K562 (cell line): ENCODE measurements around the gene KIF3A. TPM values are rescaled to one million over a fixed set of nuclear protein-coding genes. Genes with fewer than 3 reads are reported as not detected.

ENCODE experiments used
- ATAC-seq: fragments of 200-7000 bp; cut with Tn5 transposase; 3 replicates; pipeline ENCODE4 v1.9.1; 2020; ENCODE audit warnings: moderate library complexity
- BruUV-seq: library from RNA; stranded (reverse); fragments of 400-500 nt; replicated peaks from 2 replicates; lab custom pipeline; 2021; lab: Mats Ljungman, UMichigan
- CTCF ChIA-PET: fragments of 300-600 bp; formaldehyde crosslinking; extraction: SDS; loops from one replicate; lab custom pipeline; 2021; ENCODE audit warnings: low intra/inter-chr PET ratio; lab: Yijun Ruan, JAX
- POLR2A ChIA-PET: fragments of 300-600, 350-650 bp; sonication (Branson Sonifier 250); formaldehyde crosslinking; extraction: SDS; loops from one replicate; lab custom pipeline; 2021; ENCODE audit warnings: antibody characterized with exemption, inconsistent platforms; lab: Yijun Ruan, JAX
- DNase-seq, 4 experiments: peaks; one replicate each; pipeline versions ENCODE4 v3.0.0 to v3.0.0-alpha.2; 2011 to 2018; ENCODE audit warnings: low spot score in 3 of 4, mixed read lengths in 3 of 4; ENCODE audit errors: extremely low read depth in 1 of 4
- FAIRE-seq: peaks from 2 replicates; lab custom pipeline; 2011; peaks lifted over from hg19 to GRCh38; lab: Jason Lieb, UNC
- H2AFZ ChIP-seq: 2 replicates; pipeline ENCODE4 v1.6.0; 2011; ENCODE audit warnings: low read depth, low read length, control low read depth, inconsistent platforms
- H3K27ac ChIP-seq: fragments of 200-600 bp; 3 replicates; pipeline ENCODE4 v1.8.0; 2011; ENCODE audit warnings: low read depth, mild to moderate bottlenecking, control low read depth, inconsistent platforms, low read length, moderate library complexity, mixed read lengths; ENCODE audit errors: extremely low read depth
- H3K27me3 ChIP-seq, 2 experiments: fragments of 300-600 bp in 1 of 2; 2 replicates in 1 of 2; 3 replicates in 1 of 2; pipeline versions ENCODE4 v1.6.0 to v1.8.0; 2011; ENCODE audit warnings: inconsistent platforms in 2 of 2, low read length in 2 of 2, mild to moderate bottlenecking in 1 of 2, mixed read lengths in 1 of 2, moderate library complexity in 1 of 2; ENCODE audit not compliant: control insufficient read depth in 2 of 2, insufficient read depth in 2 of 2
- H3K36me3 ChIP-seq: fragments of 300-600 bp; 3 replicates; pipeline ENCODE4 v1.8.0; 2011; ENCODE audit warnings: mild to moderate bottlenecking, low read length, inconsistent platforms; ENCODE audit not compliant: control insufficient read depth, insufficient read depth
- H3K4me1 ChIP-seq, 2 experiments: fragments of 200-600 bp in 1 of 2; replicated peaks in 1 of 2; 2 replicates in 1 of 2; 3 replicates in 1 of 2; pipeline versions ENCODE4 v1.5.1 to v1.8.0; 2011; ENCODE audit warnings: inconsistent platforms in 2 of 2, low read length in 2 of 2, mild to moderate bottlenecking in 1 of 2, mixed read lengths in 1 of 2, moderate library complexity in 1 of 2; ENCODE audit not compliant: control insufficient read depth in 2 of 2, insufficient read depth in 2 of 2
- H3K4me2 ChIP-seq: 2 replicates; pipeline ENCODE4 v1.6.1; 2011; ENCODE audit warnings: low read length, control low read depth, inconsistent platforms, mixed read lengths; ENCODE audit not compliant: insufficient read depth
- H3K4me3 ChIP-seq: fragments of 200-600 bp; sonication (generic), shearing (Covaris generic); 2 replicates; pipeline ENCODE4 v1.5.1; 2016; ENCODE audit warnings: control low read depth, inconsistent platforms
- H3K79me2 ChIP-seq: fragments of 200-600 bp; 3 replicates; pipeline ENCODE4 v1.8.0; 2011; ENCODE audit warnings: low read length, inconsistent platforms; ENCODE audit not compliant: control insufficient read depth, insufficient read depth
- H3K9ac ChIP-seq, 2 experiments: 2 replicates each; pipeline versions ENCODE4 v1.6.0 to v1.6.1; 2011; ENCODE audit warnings: low read depth in 2 of 2, low read length in 2 of 2, control low read depth in 1 of 2, inconsistent platforms in 1 of 2, mild to moderate bottlenecking in 1 of 2, mixed read lengths in 1 of 2; ENCODE audit not compliant: insufficient read depth in 1 of 2
- H3K9me1 ChIP-seq: one replicate; pipeline ENCODE4 v1.6.0; 2011; ENCODE audit warnings: inconsistent platforms, mild to moderate bottlenecking, low read length, moderate library complexity; ENCODE audit not compliant: control insufficient read depth, insufficient read depth
- H3K9me3 ChIP-seq: replicated peaks from 2 replicates; pipeline ENCODE4 v1.5.1; 2011; ENCODE audit warnings: low read depth, low read length, inconsistent platforms; ENCODE audit not compliant: control insufficient read depth, insufficient read depth
- H4K20me1 ChIP-seq: replicated peaks from 2 replicates; pipeline ENCODE4 v1.6.1; 2011; ENCODE audit warnings: low read length, inconsistent platforms, mixed read lengths; ENCODE audit not compliant: control insufficient read depth, insufficient read depth
- ARID3A ChIP-seq: IDR thresholded peaks from 2 replicates; pipeline ENCODE4 v1.6.1; 2012; ENCODE audit warnings: low read depth, low read length, improper control_type of control experiment, borderline replicate concordance
- CBX3 ChIP-seq, 2 experiments: IDR thresholded peaks; 1 replicate in 1 of 2; 2 replicates in 1 of 2; pipeline ENCODE4 v1.6.1; 2012; ENCODE audit warnings: inconsistent platforms in 2 of 2, low read length in 2 of 2, borderline replicate concordance in 1 of 2, control low read depth in 1 of 2
- HDAC6 ChIP-seq: IDR thresholded peaks from 2 replicates; pipeline ENCODE4 v1.6.1; 2012; ENCODE audit warnings: low read depth, mild to moderate bottlenecking, control low read depth, inconsistent platforms, low read length, moderate library complexity
- KHSRP ChIP-seq: fragments of 450-650 bp; IDR thresholded peaks from 2 replicates; pipeline ENCODE4 v1.6.1; 2017
- PML ChIP-seq: IDR thresholded peaks from 2 replicates; pipeline ENCODE4 v1.6.1; 2012; ENCODE audit warnings: low read length, inconsistent platforms
- RCOR1 ChIP-seq, 2 experiments: IDR thresholded peaks; 2 replicates each; pipeline ENCODE4 v1.6.1; 2012; ENCODE audit warnings: low read depth in 2 of 2, low read length in 2 of 2, borderline replicate concordance in 1 of 2, improper control_type of control experiment in 1 of 2
- TAF1 ChIP-seq: IDR thresholded peaks from 2 replicates; pipeline ENCODE4 v1.6.1; 2011; ENCODE audit warnings: mild to moderate bottlenecking, low read length, moderate library complexity; ENCODE audit not compliant: insufficient read depth, control insufficient read depth, severe bottlenecking; ENCODE audit errors: extremely low read depth
- TRIM24 ChIP-seq, 2 experiments: fragments of 450-650 bp; IDR thresholded peaks; 2 replicates each; pipeline ENCODE4 v1.6.1; 2016
- TRIM28 ChIP-seq: fragments of 450-650 bp; IDR thresholded peaks from 2 replicates; pipeline ENCODE4 v1.6.1; 2017
- ZBTB7A ChIP-seq: IDR thresholded peaks from 2 replicates; pipeline ENCODE4 v1.6.1; 2011; ENCODE audit warnings: low read depth, mild to moderate bottlenecking, low read length, moderate library complexity, borderline replicate concordance; ENCODE audit not compliant: control insufficient read depth
- ZKSCAN3 ChIP-seq: fragments of 250-450 bp; sonication (Bioruptor Pico); IDR thresholded peaks from 2 replicates; pipeline ENCODE4 v1.4.0; 2020
- ZNF224 ChIP-seq: sonication (generic); formaldehyde crosslinking; IDR thresholded peaks from 2 replicates; pipeline ENCODE4 v1.8.0; 2022; ENCODE audit warnings: mild to moderate bottlenecking, missing genetic modification reagents
- ZNF239 ChIP-seq: fragments of 250-450 bp; sonication (Bioruptor Pico); IDR thresholded peaks from 2 replicates; pipeline ENCODE4 v1.4.0; 2020; ENCODE audit warnings: mild to moderate bottlenecking
- ZNF280A ChIP-seq: fragments of 450-650 bp; IDR thresholded peaks from 2 replicates; pipeline ENCODE4 v1.6.1; 2018; ENCODE audit warnings: mild to moderate bottlenecking, low read depth; ENCODE audit not compliant: partially characterized antibody
- WGBS: fragments of 100-300 bp; shearing (Covaris generic); methylation state at CpG from one replicate; pipeline ENCODE4 v1.1.6; 2016; ENCODE audit warnings: low coverage, mixed read lengths; ENCODE audit not compliant: insufficient coverage; ENCODE audit errors: missing lambda C conversion rate; 5-methylcytosine and 5-hydroxymethylcytosine counted together
- in situ Hi-C: fragments of 300-500 bp; cut with MboI; formaldehyde crosslinking; loops from 4 replicates; pipeline ENCODE4 v1.15.0; 2018; ENCODE audit warnings: inconsistent platforms, mixed read lengths
- intact Hi-C: fragments of 100-400 bp; cut with micrococcal nuclease; formaldehyde crosslinking; loops from 2 replicates; pipeline ENCODE4 v1.14.2; 2022
- polyA plus RNA-seq, 8 experiments: library from polyadenylated mRNA; depleted of rRNA in 4 of 8; stranded (reverse) in 5 of 8; unstranded in 3 of 8; fragments of >200 nt; fragmentation: Nextera tagmentation in 2 of 8; fragmentation: Illumina TruSeq in 1 of 8; extraction: Ambion mirVana in 2 of 8; extraction: Trizol in 1 of 8; gene quantifications; 2 replicates each; pipeline versions ENCODE4 v1.2.1 to v1.2.3, GENCODE V29; 2011 to 2014; ENCODE audit warnings: inconsistent platforms in 1 of 8, missing spikeins in 1 of 8
- total RNA-seq, 7 experiments: library from RNA; depleted of rRNA in 6 of 7; stranded (reverse); fragments of >200 nt in 6 of 7; fragmentation: Illumina TruSeq in 2 of 7; extraction: Trizol in 2 of 7; gene quantifications; 2 replicates each; pipeline versions ENCODE4 v1.2.1 to v1.2.3, GENCODE V29; 2011 to 2021; ENCODE audit warnings: low replicate concordance in 1 of 7

The KIF3A gene
- total and polyA plus RNA-seq, 9 of the 15 experiments (the other 6 are each of a cell fraction or from before 2014, with no cell fraction given), result 1.5 to 7.8 (median 6.0) TPM

DNA sequence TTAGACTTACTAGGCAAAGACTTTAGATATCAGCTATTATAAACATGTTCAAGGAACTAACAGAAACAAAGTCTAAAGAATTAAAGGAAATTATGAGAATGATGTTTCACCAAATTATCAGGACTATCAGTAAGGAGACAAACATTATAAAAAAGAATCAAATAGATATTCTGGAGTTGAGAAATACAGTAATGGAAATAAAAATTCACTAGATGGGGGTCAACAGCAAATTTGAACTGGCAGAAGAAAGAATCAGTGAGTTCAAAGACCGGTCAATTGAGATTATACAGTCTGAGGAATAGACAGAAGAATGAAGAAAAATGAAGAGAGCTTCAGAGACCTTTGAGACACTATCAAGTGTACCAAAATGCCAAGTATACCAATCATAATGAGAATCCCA is 89.0 kb downstream of the KIF3A start:
- intact Hi-C loops (no loop called here), in situ Hi-C loops (no loop called here)
- Histone ChIP-seq H3K27ac (no peak overlapping the region), H4K20me1 (no peaks in the 10 kb centered on the region), H3K4me2 (no peak overlapping the region), H3K79me2 (no peaks in the 10 kb centered on the region), H3K9me3 (peaks cover 9% of the 10 kb centered on the region), H3K4me3 (no peak overlapping the region), H3K36me3 (peaks cover under 1% of the 10 kb centered on the region; the same call in 1 of the 3 replicates), H3K27me3 (no peaks in the 10 kb centered on the region), H3K9me1 (no peaks in the 10 kb centered on the region), H3K4me1 (peaks cover 12 to 13% of the 10 kb centered on the region in 2 experiments; a peak in 4 of 5 replicates), H2AFZ (no peak overlapping the region), H3K9ac (no peak overlapping the region)
- BruUV-seq, result no TSS peak
- peak; percentile 78; the same call in 1 of the 2 replicates for TF ChIP-seq TRIM28
- no peak for TF ChIP-seq ZBTB7A
- peak in 1 of 2 experiments; percentile 63; a peak in 2 of 3 replicates for TF ChIP-seq CBX3 (IDR thresholded peaks at IDR 0.05; ENCODE audit: borderline replicate concordance in 1 of 2, low read length in 2 of 2)
- TF ChIP-seq ZNF239 (CRISPR knock-in tag), result no peak
- no peak for TF ChIP-seq ZKSCAN3 (CRISPR knock-in tag)
- TF ChIP-seq TAF1, result no peak
- TF ChIP-seq ZNF280A, result peak; percentile 58
- TF ChIP-seq TRIM24 (IDR thresholded peaks at IDR 0.05), result peak in 1 of 2 experiments; percentile 19; a peak in 1 of 4 replicates
- TF ChIP-seq ARID3A, result no peak
- no peak for TF ChIP-seq PML
- no peak for TF ChIP-seq RCOR1 (IDR thresholded peaks at IDR 0.05; ENCODE audit: borderline replicate concordance in 1 of 2, low read depth in 2 of 2, low read length in 2 of 2)
- TF ChIP-seq ZNF224 (CRISPR knock-in tag), result no peak
- TF ChIP-seq HDAC6, result no peak
- TF ChIP-seq KHSRP, result no peak
- DNase-seq (no peak), ATAC-seq (no peak), FAIRE-seq (no peak)
- POLR2A ChIA-PET, result interaction anchor here (1.0 kb wide), 1 partner anchor 13 kb away, joined by 4 read pairs; no protein-coding TSS in a partner anchor
- CTCF ChIA-PET, result no interaction called here
- 78% methylated on average over 1 of the region's 1 CpG for WGBS
